ENCODE data around the gene LYSMD3. TPM values are rescaled to one million over a fixed set of nuclear protein-coding genes. Genes with fewer than 3 reads are reported as not detected.
"Not testable (repeated sequence)": the region's sequence is repeated elsewhere in the genome, so short reads cannot be mapped to it uniquely, and the experiment has no call there.

LYSMD3 gene
- 8.7 and 10.8 TPM in 2 replicates for total RNA-seq (2014; rRNA removed; shearing (Covaris generic))

GRCh38 chr5:90529194-90529938 is at the start of gene LYSMD3:
Gene LYSMD3 (minus strand): TSS chr5:90529584. CDS start chr5:90525289, 4,295 bp downstream.
- peak; percentile 97 for DNase-seq (ENCODE audit: low spot score)

- DNase-seq (ENCODE audit: low spot score): not testable (repeated sequence)
Measured at GRCh38 chr5:90576566-90576965, 47.2 kb upstream of the LYSMD3 start.

- no peak for DNase-seq (ENCODE audit: low spot score)
Measured at GRCh38 chr5:90575712-90576111, 46.3 kb upstream of the LYSMD3 start.

- no peak for DNase-seq (ENCODE audit: low spot score)
Measured at GRCh38 chr5:90571147-90571773, 41.9 kb upstream of the LYSMD3 start.

- no peak for DNase-seq (ENCODE audit: low spot score)
Measured at GRCh38 chr5:90570034-90570433, 40.6 kb upstream of the LYSMD3 start.

GRCh38 chr5:90569084-90569483 is 39.7 kb upstream of the LYSMD3 start:
- no peak for DNase-seq (ENCODE audit: low spot score)

- no peak for DNase-seq (ENCODE audit: low spot score)
Measured at GRCh38 chr5:90565491-90565890, 36.1 kb upstream of the LYSMD3 start.

GRCh38 chr5:90563108-90563507 is 33.7 kb upstream of the LYSMD3 start:
- DNase-seq (ENCODE audit: low spot score): no peak

GRCh38 chr5:90562341-90562740 is 33.0 kb upstream of the LYSMD3 start:
- peak; percentile 46 for DNase-seq (ENCODE audit: low spot score)

GRCh38 chr5:90561766-90562165 is 32.4 kb upstream of the LYSMD3 start:
- peak; percentile 27 for DNase-seq (ENCODE audit: low spot score)

- DNase-seq (ENCODE audit: low spot score): no peak
Measured at GRCh38 chr5:90560771-90561170, 31.4 kb upstream of the LYSMD3 start.

GRCh38 chr5:90558344-90559192 is 29.2 kb upstream of the LYSMD3 start, which contains the start of gene ADGRV1:
Gene ADGRV1 (plus strand): TSS chr5:90558797. CDS start chr5:90558896, 99 bp downstream.
- DNase-seq (ENCODE audit: low spot score): peak; percentile 97

- no peak for DNase-seq (ENCODE audit: low spot score)
Measured at GRCh38 chr5:90557871-90558270, 28.5 kb upstream of the LYSMD3 start.

GRCh38 chr5:90557391-90557790 is 28.0 kb upstream of the LYSMD3 start:
- DNase-seq (ENCODE audit: low spot score): no peak

- no peak for DNase-seq (ENCODE audit: low spot score)
Measured at GRCh38 chr5:90555666-90556065, 26.3 kb upstream of the LYSMD3 start.

- no peak for DNase-seq (ENCODE audit: low spot score)
Measured at GRCh38 chr5:90554358-90555006, 25.1 kb upstream of the LYSMD3 start.

- DNase-seq (ENCODE audit: low spot score): no peak
Measured at GRCh38 chr5:90553711-90554110, 24.3 kb upstream of the LYSMD3 start.

- DNase-seq (ENCODE audit: low spot score): no peak
Measured at GRCh38 chr5:90551376-90551775, 22.0 kb upstream of the LYSMD3 start.

GRCh38 chr5:90550963-90551362 is 21.6 kb upstream of the LYSMD3 start:
- DNase-seq (ENCODE audit: low spot score): no peak

- no peak for DNase-seq (ENCODE audit: low spot score)
Measured at GRCh38 chr5:90549729-90550275, 20.4 kb upstream of the LYSMD3 start.

- DNase-seq (ENCODE audit: low spot score): no peak
Measured at GRCh38 chr5:90549223-90549622, 19.8 kb upstream of the LYSMD3 start.
